ENCODE data around the gene ESR1.
"Not testable (repeated sequence)": the region's sequence is repeated elsewhere in the genome, so short reads cannot be mapped to it uniquely, and the experiment has no call there.

ESR1 gene

DNA sequence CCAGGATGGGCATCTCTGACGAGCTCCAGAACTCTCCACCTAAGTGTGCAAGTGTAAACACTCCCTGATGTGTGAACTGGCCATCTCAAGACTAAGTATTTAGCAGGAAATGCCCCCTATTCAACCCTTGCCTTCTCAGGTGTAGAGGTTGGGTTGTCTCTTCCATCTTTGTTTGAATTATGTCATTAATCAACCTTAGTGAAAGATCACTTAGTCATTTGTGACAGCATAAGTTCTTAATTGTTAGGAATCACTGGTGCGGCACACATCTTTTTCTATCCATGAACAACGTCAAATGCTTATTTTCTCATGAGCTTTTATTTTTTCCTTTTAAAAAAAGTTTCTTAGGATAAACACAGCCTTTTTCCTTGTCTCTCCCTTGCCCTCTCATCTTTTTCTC lies 151.6 kb downstream of the ESR1 start:
- Histone ChIP-seq H3K27me3 (ENCODE audit: insufficient read depth, low read length) (no peaks in the 10 kb centered on the region), H3K9ac (ENCODE audit: low read depth, low read length) (no peak overlapping the region), H3K36me3 (ENCODE audit: insufficient read depth, low read depth, low read length) (no peaks in the 10 kb centered on the region), H3K9me3 (ENCODE audit: insufficient read depth, low read depth, low read length) (no peaks in the 10 kb centered on the region), H3K4me3 (ENCODE audit: low read length) (no peak overlapping the region), H3K27ac (ENCODE audit: low read length) (no peak overlapping the region), H3K4me1 (ENCODE audit: insufficient read depth, low read length) (no peaks in the 10 kb centered on the region)

DNA sequence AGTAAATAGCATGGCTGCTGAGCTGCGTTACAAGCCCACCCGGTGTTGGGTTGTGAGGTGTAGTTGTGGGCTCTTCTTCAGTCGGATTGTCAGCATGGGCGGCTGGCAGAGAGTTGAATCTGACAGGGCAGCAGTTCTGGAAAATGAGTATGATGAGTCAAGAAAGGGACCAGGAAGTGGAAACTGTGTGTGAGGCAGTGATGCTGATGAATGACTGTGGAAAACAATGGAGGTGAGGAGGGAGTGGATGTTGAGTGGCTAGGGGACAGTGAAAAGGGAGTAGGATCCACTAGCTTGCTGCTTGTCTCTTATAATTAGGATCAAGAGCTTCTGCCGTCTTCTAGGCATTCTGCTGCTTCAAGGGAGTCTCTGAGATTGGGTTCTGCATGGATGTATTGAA lies 154.3 kb downstream of the ESR1 start:
- Histone ChIP-seq H3K27ac (ENCODE audit: low read length) (no peak overlapping the region), H3K4me3 (ENCODE audit: low read length) (no peak overlapping the region), H3K4me1 (ENCODE audit: insufficient read depth, low read length) (no peaks in the 10 kb centered on the region), H3K27me3 (ENCODE audit: insufficient read depth, low read length) (no peaks in the 10 kb centered on the region), H3K9me3 (ENCODE audit: insufficient read depth, low read depth, low read length) (no peaks in the 10 kb centered on the region), H3K36me3 (ENCODE audit: insufficient read depth, low read depth, low read length) (no peaks in the 10 kb centered on the region), H3K9ac (ENCODE audit: low read depth, low read length) (no peak overlapping the region)

DNA sequence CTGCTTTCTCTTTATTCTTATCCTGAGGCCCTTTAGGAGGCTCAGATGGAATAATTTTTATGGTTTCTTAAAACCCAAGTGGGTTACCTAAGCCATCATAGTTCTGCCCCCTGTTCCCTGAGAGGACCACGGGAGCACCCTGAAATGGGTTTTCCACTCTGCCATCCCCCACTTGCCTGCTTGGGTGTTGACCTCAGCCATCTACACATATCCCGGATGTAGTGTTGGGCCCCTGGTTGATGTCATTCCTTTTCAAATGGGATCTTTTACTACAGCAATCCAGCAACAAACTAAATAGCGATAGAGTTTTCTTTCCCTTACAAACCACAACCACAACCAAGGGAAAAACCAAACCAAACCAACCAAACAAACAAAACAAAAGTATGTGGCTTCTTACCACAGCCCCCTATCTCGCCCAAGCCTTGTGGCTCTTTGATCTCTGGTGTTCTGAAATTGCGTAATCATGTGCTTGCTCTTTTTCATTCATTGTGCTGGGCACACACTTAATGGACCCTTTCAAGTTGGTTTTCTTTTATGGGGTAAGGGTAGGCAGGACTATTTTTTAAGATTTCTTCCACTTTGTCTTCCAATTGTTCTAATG lies 154.9 kb downstream of the ESR1 start:
- no peaks in the 10 kb centered on the region for H3K9me3 ChIP-seq (ENCODE audit: insufficient read depth, low read depth, low read length)
- no peaks in the 10 kb centered on the region for H3K27me3 ChIP-seq (ENCODE audit: insufficient read depth, low read length)
- H3K27ac ChIP-seq (ENCODE audit: low read length), result no peak overlapping the region
- no peak overlapping the region for H3K9ac ChIP-seq (ENCODE audit: low read depth, low read length)
- H3K4me1 ChIP-seq (ENCODE audit: insufficient read depth, low read length), result no peaks in the 10 kb centered on the region
- H3K4me3 ChIP-seq (ENCODE audit: low read length), result no peak overlapping the region
- H3K36me3 ChIP-seq (ENCODE audit: insufficient read depth, low read depth, low read length), result no peaks in the 10 kb centered on the region

DNA sequence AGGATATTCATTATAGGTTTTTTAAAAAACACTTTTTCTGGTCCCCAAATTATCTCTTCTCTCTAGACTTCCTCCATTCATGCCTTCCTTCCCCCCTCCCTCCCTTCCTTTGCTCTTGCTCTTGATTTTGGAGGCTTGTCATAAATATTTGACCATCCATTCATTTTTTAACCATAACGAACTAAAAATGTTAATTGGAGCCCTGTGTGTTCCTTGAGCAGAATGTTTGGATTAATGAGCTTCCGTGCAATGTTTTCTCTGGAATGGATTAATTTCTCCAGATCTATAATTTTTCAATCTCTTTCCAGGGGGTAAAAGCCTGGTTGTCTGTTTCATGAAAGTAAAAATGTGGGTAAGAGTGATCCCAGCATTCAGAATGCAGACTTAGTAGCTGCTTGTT lies 155.5 kb downstream of the ESR1 start:
- H3K27me3 ChIP-seq (ENCODE audit: insufficient read depth, low read length), result no peaks in the 10 kb centered on the region
- H3K4me3 ChIP-seq (ENCODE audit: low read length), result no peak overlapping the region
- H3K9ac ChIP-seq (ENCODE audit: low read depth, low read length), result no peak overlapping the region
- no peaks in the 10 kb centered on the region for H3K9me3 ChIP-seq (ENCODE audit: insufficient read depth, low read depth, low read length)
- H3K27ac ChIP-seq (ENCODE audit: low read length), result no peak overlapping the region
- H3K36me3 ChIP-seq (ENCODE audit: insufficient read depth, low read depth, low read length), result no peaks in the 10 kb centered on the region
- no peaks in the 10 kb centered on the region for H3K4me1 ChIP-seq (ENCODE audit: insufficient read depth, low read length)

DNA sequence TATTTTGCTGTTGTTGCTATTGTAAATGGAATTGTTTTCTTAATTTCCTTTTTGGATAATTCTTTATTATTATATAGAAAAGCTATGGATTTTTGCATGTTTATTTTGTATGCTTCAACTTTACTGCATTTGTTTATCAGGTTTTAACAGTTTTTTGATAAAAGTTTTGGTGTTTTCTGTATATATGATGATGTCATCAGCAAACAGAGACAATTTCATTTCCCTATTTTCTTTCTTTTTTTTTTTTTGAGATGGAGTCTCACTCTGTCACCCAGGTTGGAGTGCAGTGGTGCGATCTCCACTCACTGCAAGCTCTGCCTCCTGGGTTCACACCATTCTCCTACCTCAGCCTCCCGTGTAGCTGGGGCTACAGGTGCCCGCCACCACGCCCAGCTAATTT lies 156.9 kb downstream of the ESR1 start:
- not testable (repeated sequence) for H3K9me3 ChIP-seq (ENCODE audit: insufficient read depth, low read depth, low read length); H3K9ac ChIP-seq (ENCODE audit: low read depth, low read length); H3K27me3 ChIP-seq (ENCODE audit: insufficient read depth, low read length); H3K4me3 ChIP-seq (ENCODE audit: low read length); H3K4me1 ChIP-seq (ENCODE audit: insufficient read depth, low read length); H3K36me3 ChIP-seq (ENCODE audit: insufficient read depth, low read depth, low read length); H3K27ac ChIP-seq (ENCODE audit: low read length)

DNA sequence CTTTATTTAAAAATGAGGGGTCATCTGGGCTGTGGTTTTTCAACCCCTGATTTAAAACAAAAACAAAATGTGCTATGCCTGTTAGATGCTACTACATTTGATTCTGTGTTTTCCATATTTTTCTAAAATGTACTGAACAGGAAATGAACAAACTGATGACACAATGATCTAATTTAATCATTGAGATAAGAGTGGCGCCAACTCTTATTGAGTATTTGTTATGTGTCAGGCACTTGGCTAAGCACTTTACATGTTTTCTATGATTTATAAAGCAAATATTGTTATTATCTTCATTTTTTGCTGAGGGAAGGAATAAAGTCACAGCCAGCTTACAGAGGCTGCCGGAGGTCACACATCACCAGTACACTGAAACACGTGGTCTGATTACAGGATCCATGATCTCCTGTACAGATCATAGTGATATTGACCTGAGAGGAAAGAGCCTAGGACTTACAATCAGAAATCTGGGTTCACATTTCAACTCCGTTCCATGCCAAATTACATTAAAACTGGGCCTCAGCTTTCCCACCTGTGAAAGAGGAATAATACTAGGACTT lies 166.7 kb downstream of the ESR1 start:
- no peaks in the 10 kb centered on the region for H3K9me3 ChIP-seq (ENCODE audit: insufficient read depth, low read depth, low read length)
- no peak overlapping the region for H3K9ac ChIP-seq (ENCODE audit: low read depth, low read length)
- no peaks in the 10 kb centered on the region for H3K4me1 ChIP-seq (ENCODE audit: insufficient read depth, low read length)
- no peaks in the 10 kb centered on the region for H3K36me3 ChIP-seq (ENCODE audit: insufficient read depth, low read depth, low read length)
- H3K4me3 ChIP-seq (ENCODE audit: low read length), result no peak overlapping the region
- H3K27ac ChIP-seq (ENCODE audit: low read length), result no peak overlapping the region
- H3K27me3 ChIP-seq (ENCODE audit: insufficient read depth, low read length), result no peaks in the 10 kb centered on the region

DNA sequence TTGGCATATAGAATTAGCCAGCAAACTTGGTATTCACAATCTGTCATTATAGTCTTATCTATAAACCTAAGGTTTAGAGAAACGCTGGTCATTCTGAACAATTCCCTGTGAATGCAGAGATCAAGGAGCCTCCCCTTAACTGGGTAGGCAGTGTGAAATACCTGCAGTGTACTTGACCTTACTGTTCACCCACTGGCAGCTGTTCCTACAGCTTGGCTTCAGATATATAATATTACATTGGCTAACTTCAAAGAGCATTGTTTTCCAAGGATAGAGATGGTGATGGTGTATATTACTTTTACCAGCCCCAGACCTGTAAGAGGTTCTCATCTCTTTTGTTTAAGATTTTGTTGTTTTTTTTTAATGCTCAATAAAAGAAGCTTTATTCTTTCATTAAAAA lies 168.3 kb downstream of the ESR1 start:
- Histone ChIP-seq H3K9ac (ENCODE audit: low read depth, low read length) (no peak overlapping the region), H3K36me3 (ENCODE audit: insufficient read depth, low read depth, low read length) (no peaks in the 10 kb centered on the region), H3K4me3 (ENCODE audit: low read length) (no peak overlapping the region), H3K4me1 (ENCODE audit: insufficient read depth, low read length) (no peaks in the 10 kb centered on the region), H3K9me3 (ENCODE audit: insufficient read depth, low read depth, low read length) (no peaks in the 10 kb centered on the region), H3K27me3 (ENCODE audit: insufficient read depth, low read length) (no peaks in the 10 kb centered on the region), H3K27ac (ENCODE audit: low read length) (no peak overlapping the region)

DNA sequence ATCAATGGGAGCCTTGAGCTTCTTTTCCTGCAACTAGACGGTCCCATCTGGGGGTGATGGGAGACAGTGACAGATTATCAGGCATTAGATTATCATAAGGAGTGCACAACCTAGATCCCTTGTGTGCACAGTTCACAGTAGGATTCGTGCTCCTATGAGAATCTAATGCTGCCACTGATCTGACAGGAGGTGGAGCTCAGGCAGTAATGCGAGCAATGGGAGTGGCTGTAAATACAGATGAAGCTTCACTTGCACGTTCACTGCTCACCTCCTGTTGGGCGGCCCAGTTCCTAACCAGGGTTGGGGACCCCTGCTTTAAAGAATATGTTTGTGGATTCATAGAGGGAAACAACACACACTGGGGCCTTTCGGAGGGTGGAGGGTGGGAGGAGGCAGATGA lies 180.7 kb downstream of the ESR1 start:
- not testable (repeated sequence) for H3K36me3 ChIP-seq (ENCODE audit: insufficient read depth, low read depth, low read length); H3K27me3 ChIP-seq (ENCODE audit: insufficient read depth, low read length); H3K4me1 ChIP-seq (ENCODE audit: insufficient read depth, low read length); H3K9ac ChIP-seq (ENCODE audit: low read depth, low read length); H3K9me3 ChIP-seq (ENCODE audit: insufficient read depth, low read depth, low read length); H3K27ac ChIP-seq (ENCODE audit: low read length); H3K4me3 ChIP-seq (ENCODE audit: low read length)

DNA sequence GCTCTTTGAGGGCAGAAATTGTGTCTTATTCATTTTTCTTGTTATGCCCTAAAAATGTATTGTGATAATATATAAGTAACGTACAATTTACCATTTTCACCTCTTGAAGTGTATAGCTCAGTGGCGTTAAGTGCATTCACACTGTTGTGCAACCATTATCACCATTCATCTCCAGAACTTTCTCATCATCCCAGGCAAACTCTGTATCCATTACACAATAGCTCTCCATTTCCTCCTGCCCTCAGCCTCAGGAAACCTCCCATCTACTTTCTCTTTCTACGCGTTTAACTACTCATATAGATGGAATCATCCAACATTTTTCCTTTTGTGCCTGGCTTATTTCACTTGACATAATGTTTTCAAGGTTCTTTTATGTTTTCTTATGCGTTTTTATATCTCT lies 184.6 kb downstream of the ESR1 start:
- Histone ChIP-seq H3K27me3 (ENCODE audit: insufficient read depth, low read length) (no peaks in the 10 kb centered on the region), H3K27ac (ENCODE audit: low read length) (no peak overlapping the region), H3K9ac (ENCODE audit: low read depth, low read length) (no peak overlapping the region), H3K36me3 (ENCODE audit: insufficient read depth, low read depth, low read length) (no peaks in the 10 kb centered on the region), H3K4me1 (ENCODE audit: insufficient read depth, low read length) (0 out of 2 replicates have a peak, but pooled peaks cover 3% of the 10 kb centered on the region), H3K9me3 (ENCODE audit: insufficient read depth, low read depth, low read length) (no peaks in the 10 kb centered on the region), H3K4me3 (ENCODE audit: low read length) (no peak overlapping the region)

DNA sequence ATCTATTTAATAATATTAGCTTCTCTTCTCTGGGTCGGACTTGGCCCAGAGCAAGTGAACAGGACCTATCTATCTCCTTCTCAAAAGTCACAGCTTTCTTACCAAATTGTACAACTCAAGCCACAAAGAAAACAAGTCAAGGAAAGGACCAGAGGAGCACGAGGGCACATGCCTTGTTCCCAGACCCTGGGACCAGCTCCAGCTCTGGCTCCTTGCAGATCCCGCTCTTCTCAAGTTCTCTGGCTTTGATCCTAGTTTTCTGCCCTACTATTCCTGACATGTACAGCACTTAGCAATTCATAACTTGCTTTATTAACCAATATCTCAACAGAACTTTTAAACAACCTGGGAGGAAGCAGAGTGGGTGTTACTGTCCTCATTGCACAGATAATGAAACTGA lies 185.9 kb downstream of the ESR1 start:
- no peak overlapping the region for H3K4me3 ChIP-seq (ENCODE audit: low read length)
- H3K9ac ChIP-seq (ENCODE audit: low read depth, low read length), result no peak overlapping the region
- H3K27me3 ChIP-seq (ENCODE audit: insufficient read depth, low read length), result no peaks in the 10 kb centered on the region
- H3K4me1 ChIP-seq (ENCODE audit: insufficient read depth, low read length), result 0 out of 2 replicates have a peak, but pooled peaks cover 3% of the 10 kb centered on the region
- no peaks in the 10 kb centered on the region for H3K9me3 ChIP-seq (ENCODE audit: insufficient read depth, low read depth, low read length)
- no peak overlapping the region for H3K27ac ChIP-seq (ENCODE audit: low read length)
- no peaks in the 10 kb centered on the region for H3K36me3 ChIP-seq (ENCODE audit: insufficient read depth, low read depth, low read length)

DNA sequence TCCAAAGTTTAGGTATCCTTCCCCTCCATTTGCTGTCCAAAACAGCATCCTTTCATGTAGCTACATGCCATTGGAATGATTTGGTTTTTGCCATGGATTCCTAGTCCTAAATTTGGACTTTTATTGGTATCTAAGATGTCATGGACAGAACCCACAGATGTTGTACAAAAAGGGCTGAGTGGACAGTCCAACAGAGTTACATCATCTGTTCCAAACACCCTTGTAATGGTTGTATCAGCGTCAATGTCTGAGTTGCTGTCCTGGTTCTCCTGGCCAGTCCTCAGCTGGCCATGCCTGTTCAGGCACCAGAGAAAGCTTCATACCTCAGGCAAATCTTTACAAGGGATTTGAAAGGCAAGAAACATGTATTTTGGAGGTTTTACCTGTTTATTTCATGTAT lies 191.3 kb downstream of the ESR1 start:
- Histone ChIP-seq H3K9ac (ENCODE audit: low read depth, low read length) (no peak overlapping the region), H3K9me3 (ENCODE audit: insufficient read depth, low read depth, low read length) (no peaks in the 10 kb centered on the region), H3K4me3 (ENCODE audit: low read length) (no peak overlapping the region), H3K36me3 (ENCODE audit: insufficient read depth, low read depth, low read length) (no peaks in the 10 kb centered on the region), H3K27ac (ENCODE audit: low read length) (no peak overlapping the region), H3K4me1 (ENCODE audit: insufficient read depth, low read length) (0 out of 2 replicates have a peak, but pooled peaks cover 3% of the 10 kb centered on the region), H3K27me3 (ENCODE audit: insufficient read depth, low read length) (no peaks in the 10 kb centered on the region)

DNA sequence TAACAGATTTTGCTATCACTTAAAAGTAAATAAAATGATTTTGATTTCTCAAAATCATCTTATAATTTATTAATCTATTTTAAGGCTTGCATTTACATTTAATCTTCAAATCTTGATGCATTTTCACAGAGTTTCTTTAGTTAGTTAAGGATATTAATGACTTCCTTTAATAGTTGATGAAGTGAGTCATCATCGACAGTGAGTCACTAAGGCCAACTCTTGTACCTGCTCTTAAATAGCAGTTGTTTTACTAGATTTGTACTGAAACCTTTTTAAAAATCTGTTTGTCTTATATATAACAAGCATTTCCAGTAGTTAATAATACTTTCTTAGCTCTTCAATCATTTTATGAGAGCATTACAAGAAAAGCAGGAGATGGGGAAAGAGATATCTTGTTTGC lies 191.7 kb downstream of the ESR1 start:
- H3K9ac ChIP-seq (ENCODE audit: low read depth, low read length), result no peak overlapping the region
- H3K27me3 ChIP-seq (ENCODE audit: insufficient read depth, low read length), result no peaks in the 10 kb centered on the region
- no peaks in the 10 kb centered on the region for H3K9me3 ChIP-seq (ENCODE audit: insufficient read depth, low read depth, low read length)
- no peaks in the 10 kb centered on the region for H3K36me3 ChIP-seq (ENCODE audit: insufficient read depth, low read depth, low read length)
- no peak overlapping the region for H3K27ac ChIP-seq (ENCODE audit: low read length)
- H3K4me3 ChIP-seq (ENCODE audit: low read length), result no peak overlapping the region
- H3K4me1 ChIP-seq (ENCODE audit: insufficient read depth, low read length), result 0 out of 2 replicates have a peak, but pooled peaks cover 3% of the 10 kb centered on the region

Measured in iPS-20b (cell line).